ENCODE measurements around the gene EMP2.
"Not testable (repeated sequence)": the region's sequence is repeated elsewhere in the genome, so short reads cannot be mapped to it uniquely, and the experiment has no call there.

Gene EMP2

GRCh38 chr16:10533612-10534011 lies 46.8 kb downstream of the EMP2 start:
- DNase-seq; intact Hi-C loops (cut with DNase I): not testable (repeated sequence)

GRCh38 chr16:10531582-10531981 lies 48.8 kb downstream of the EMP2 start:
- intact Hi-C loops (cut with DNase I), result no loop called here
- no peak for DNase-seq

- intact Hi-C loops (cut with DNase I), result no loop called here
- DNase-seq, result no peak
Measured at GRCh38 chr16:10530685-10531084, 49.7 kb downstream of the EMP2 start.

- intact Hi-C loops (cut with DNase I), result no loop called here
- no peak for DNase-seq
Measured at GRCh38 chr16:10529895-10530669, 50.3 kb downstream of the EMP2 start.

DNA sequence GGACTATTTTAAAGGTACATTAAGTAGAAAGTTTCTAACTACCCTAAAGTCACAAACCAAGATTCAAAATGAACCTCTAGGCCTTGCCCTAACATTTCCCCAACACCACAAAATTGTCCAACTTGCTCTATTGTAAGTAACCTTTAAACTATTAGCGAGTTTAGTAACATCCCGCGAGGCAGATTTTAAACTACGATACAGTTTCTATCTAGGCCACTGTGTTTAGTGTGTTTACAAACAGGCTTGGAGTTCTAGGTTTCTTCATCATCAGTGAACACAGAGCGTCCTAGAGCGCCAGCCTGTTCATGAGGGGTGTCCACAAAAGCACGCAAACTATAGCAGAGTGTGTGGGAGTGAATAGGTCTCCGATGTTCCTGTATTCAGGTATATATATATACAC lies 51.8 kb downstream of the EMP2 start:
- no peak for DNase-seq
- intact Hi-C loops (cut with DNase I), result no loop called here

- intact Hi-C loops (cut with DNase I), result no loop called here
- DNase-seq, result no peak
Measured at GRCh38 chr16:10526962-10527361, 53.4 kb downstream of the EMP2 start.

DNA sequence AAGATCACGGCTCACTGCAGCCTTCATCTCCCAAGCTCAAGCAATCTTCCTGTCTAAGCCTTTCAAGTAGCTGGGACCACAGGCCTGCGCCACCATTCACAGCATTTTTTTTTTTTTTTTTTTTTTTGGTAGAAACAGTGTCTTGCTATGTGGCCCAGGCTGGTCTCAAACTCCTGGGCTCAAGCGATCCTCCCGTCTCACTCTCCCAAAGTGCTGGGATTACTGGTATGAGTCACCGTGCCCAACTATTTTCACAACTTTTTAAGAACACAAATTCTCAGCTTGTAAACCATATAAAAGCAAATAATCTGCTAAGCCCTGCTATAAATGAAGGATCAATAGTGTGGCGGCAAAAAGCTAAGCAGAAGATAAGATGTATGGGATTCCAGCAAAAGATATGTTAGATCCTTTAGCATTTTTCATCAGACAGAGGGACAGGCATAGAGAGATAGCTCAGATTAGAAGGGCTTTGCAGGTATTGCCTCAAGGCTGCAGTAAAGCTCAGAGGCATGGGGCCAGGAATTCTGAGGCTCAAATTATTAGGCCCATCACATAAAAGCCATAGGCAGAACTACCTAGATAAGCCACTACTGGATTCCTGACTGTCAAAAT lies 55.1 kb downstream of the EMP2 start:
- intact Hi-C loops (cut with DNase I), result no loop called here
- no peak for DNase-seq

DNA sequence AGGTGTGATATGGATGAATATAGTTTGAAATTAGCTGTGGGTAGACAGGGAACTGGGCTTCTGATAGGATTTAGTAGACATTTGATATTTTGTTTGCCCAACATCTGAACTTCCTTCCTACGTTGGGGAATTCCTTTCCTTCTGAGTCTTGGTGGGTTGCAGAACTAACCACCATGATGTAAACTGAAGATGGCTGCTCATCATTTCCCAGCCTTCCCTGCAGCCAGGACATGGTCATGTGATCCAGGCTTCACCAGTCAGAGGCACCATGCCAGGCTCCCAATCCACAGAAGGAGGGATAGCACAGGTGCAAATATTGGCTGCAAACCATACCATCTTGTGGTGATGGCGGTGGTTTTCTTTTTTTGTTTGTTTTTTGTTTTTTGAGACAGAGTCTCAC lies 57.4 kb downstream of the EMP2 start:
- intact Hi-C loops (cut with DNase I), result loop anchor here (5.0 kb wide), 1 partner anchor 209 kb away; no protein-coding TSS in a partner anchor
- DNase-seq, result no peak

- DNase-seq, result peak in 38 of 42 donors; percentile 10 to 85 (median 51)
Measured at GRCh38 chr16:10521681-10522274, 58.6 kb downstream of the EMP2 start.

DNA sequence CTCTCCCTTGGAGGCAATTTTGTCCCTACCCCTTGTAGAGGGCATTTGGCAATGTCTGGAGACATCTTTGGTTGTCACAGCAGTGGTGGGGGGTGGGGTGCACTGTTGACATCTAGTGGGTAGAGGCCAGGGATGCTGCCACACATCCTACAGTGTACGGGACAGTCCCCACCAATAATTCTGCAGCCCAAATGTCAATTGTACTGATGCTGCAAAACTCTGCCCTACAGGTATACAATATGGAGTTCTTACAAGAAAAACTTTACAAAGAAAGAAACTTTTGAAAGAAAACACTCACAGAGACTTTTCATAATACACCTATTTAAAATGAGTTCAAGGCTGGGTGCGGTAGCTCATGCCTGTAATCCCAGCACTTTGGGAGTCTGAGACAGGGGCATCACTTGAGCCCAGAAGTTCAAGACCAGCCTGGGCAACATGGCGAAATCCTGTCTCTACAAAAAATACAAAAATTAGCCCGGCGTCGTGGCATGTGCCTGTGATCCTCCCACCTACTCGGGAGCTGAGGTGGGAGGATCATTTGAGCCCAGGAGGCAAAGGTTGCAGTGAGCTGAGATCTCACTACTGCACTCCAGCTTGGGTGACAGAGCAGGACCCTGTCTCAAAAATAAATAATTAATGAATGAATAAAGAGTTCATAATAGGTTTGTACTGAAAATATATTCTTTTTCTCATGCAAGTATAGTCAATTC lies 59.4 kb downstream of the EMP2 start:
- intact Hi-C loops (cut with DNase I), result loop anchor here (5.0 kb wide), 1 partner anchor 211 kb away; no protein-coding TSS in a partner anchor

More at GRCh38 chr16:10521681-10522274, 58.6 kb downstream of the EMP2 start:
- intact Hi-C loops (cut with DNase I), result loop anchor here (5.0 kb wide), 1 partner anchor 211 kb away; no protein-coding TSS in a partner anchor

GRCh38 chr16:10519929-10520868 lies 60.2 kb downstream of the EMP2 start:
- intact Hi-C loops (cut with DNase I), result loop anchor here (5.0 kb wide), 1 partner anchor 212 kb away; no protein-coding TSS in a partner anchor
- no peak for DNase-seq

More for the DNA sequence above, 59.4 kb downstream of the EMP2 start:
- no peak for DNase-seq

DNA sequence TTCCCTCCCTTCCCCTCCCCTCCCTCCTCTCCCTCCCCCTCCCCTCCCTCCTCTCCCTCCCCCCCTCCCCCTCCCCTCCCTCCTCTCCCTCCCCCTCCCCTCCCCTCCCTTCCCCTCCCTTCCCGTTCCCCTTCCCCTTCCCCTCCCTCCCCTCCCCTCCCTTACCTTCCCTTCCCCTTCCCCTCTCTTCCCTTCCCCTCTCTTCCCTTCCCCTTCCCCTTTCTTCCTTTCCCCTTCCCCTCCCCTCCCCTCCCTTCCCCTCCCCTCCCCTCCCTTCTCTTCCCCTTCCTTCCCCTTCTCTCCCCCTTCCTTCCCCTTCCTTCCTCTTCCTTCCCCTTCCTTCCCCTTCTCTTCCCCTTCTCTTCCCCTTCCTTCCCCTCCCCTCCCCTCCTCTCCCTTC lies 61.1 kb downstream of the EMP2 start:
- intact Hi-C loops (cut with DNase I), result no loop called here
- no peak for DNase-seq

GRCh38 chr16:10518479-10519041 lies 61.8 kb downstream of the EMP2 start:
- intact Hi-C loops (cut with DNase I), result no loop called here
- DNase-seq, result no peak

GRCh38 chr16:10517868-10518267 lies 62.5 kb downstream of the EMP2 start:
- DNase-seq, result no peak
- intact Hi-C loops (cut with DNase I), result no loop called here

DNA sequence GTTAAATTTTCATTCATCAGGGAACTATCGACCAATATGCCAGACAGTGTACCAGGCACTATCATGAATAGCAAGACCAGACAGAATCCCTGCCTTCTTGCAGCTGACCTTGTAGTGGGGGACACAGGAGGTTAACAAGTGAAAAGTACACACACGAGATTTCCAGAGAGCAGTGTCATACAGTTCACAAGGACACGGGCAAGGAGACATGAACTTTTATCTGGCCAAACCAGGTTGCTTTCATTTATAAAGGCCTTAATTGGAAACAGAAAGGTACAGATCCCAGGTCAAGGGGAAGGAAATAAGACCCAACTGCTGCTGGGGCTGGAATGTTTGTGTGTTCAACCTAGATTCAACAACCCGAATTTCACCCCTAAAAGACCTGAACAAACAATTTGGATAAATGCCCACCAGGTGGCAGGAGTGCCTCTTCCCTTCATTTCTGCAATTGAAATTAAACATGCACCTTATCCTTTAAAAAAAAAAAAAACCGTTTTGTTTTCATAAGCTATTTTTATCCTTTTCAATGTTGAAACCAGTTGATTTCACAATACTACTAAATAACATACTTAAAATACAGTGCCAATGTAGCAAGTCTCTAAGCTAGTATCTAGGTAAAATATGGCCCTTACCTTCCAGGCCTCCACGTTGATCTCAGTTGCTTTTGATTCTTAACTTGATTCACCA lies 65.9 kb downstream of the EMP2 start:
- intact Hi-C loops (cut with DNase I), result loop anchor here (5.0 kb wide), 1 partner anchor 223 kb away; no protein-coding TSS in a partner anchor

GRCh38 chr16:10511829-10512228 lies 68.6 kb downstream of the EMP2 start:
- no peak for DNase-seq
- intact Hi-C loops (cut with DNase I), result loop anchor here (5.0 kb wide), 1 partner anchor 225 kb away; no protein-coding TSS in a partner anchor

More for the DNA sequence above, 65.9 kb downstream of the EMP2 start:
- DNase-seq, result peak in 32 of 42 donors; percentile 9 to 71 (median 46)

DNA sequence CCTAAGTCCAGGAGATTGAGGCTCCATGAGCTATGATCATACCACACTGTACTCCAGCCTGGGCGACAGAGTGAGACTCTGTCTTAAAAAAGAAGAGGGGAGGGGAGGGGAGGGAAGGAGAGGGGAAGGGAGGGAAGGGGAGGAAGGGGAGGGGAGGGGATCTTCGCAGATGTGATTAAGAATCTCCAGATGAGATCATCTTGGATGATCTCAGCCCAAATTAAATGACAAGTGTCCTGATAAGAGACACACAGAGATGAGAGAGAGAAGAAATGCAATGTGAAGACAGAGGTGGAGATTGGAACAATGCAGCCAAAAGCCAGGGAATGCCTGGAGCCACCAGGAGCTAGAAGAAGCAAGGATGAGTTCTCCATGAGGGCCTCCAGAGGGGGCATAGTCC lies 70.1 kb downstream of the EMP2 start:
- no peak for DNase-seq
- intact Hi-C loops (cut with DNase I), result loop anchor here (5.0 kb wide), 1 partner anchor 227 kb away; no protein-coding TSS in a partner anchor

Data from head of caudate nucleus (tissue), 42 donors.